ENCODE data around the gene ADI1.

GRCh38 chr2:3505771-3506170 lies 13.6 kb downstream of the ADI1 start:
- no peak for TF ChIP-seq CTCF (IDR thresholded peaks at IDR 0.05 in 8 of 11, conservative IDR thresholded peaks at IDR 0.05 in 3 of 11)
- TF ChIP-seq POLR2AphosphoS5 (IDR thresholded peaks at IDR 0.05), result no peak
- no peak for TF ChIP-seq POLR2A (IDR thresholded peaks at IDR 0.05)

All from spleen (tissue), 7 donors.